ENCODE data around the gene GPHN.

DNA sequence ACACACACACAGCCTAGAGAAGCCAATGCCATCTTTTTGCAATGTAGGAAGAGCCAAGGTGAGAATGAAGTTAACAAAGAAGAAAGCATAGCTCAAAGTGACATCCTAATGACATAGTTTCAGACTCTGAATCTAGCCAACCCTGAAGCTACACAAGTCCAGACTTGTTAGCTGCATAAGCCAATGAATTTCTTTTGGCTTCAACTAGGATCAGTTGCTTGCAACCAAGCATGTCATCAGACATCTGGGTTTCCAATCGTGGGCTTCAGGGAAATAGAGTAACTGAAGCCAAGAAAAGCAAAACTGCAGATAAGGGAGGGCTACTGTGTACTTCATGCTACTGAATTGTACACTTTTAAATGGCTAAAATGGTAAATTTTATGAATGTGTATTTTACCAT, 4.4 kb upstream of the GPHN start:
- TF ChIP-seq EZH2 (IDR thresholded peaks at IDR 0.05), result no peak
- no peak for TF ChIP-seq POLR2AphosphoS5 (IDR thresholded peaks at IDR 0.05; ENCODE audit: borderline replicate concordance, low read depth, low read length)
